Omental fat pad (tissue), 4 donors: ENCODE results near the gene KCTD17. TPM values are rescaled to one million over a fixed set of nuclear protein-coding genes. Genes with fewer than 3 reads are reported as not detected.

ENCODE experiments used
- ATAC-seq: fragments of 150-250 bp; one replicate; pipeline ENCODE4 v1.9.1; 2016; ENCODE audit warnings: mild to moderate bottlenecking, moderate library complexity; ENCODE audit not compliant: low FRiP score
- DNase-seq: peaks from one replicate; pipeline ENCODE4 v3.0.0-alpha.2; 2019; ENCODE audit warnings: low spot score
- CTCF ChIP-seq, 3 donors: fragments of 450-650 bp; IDR thresholded peaks; one replicate each; pipeline ENCODE4 v1.5.1; 2016 to 2017; ENCODE audit warnings: antibody characterized with exemption in 3 of 3, mild to moderate bottlenecking in 3 of 3, moderate library complexity in 2 of 3
- total RNA-seq, 4 donors: library from RNA; depleted of rRNA; stranded (reverse); fragments of >200 nt; gene quantifications; one replicate each; pipeline ENCODE4 v1.1.0, GENCODE V29; 2016

The KCTD17 gene
- total RNA-seq, 4 donors from 2014 or later, result 6.2 to 17.3 (median 8.3) TPM

DNA sequence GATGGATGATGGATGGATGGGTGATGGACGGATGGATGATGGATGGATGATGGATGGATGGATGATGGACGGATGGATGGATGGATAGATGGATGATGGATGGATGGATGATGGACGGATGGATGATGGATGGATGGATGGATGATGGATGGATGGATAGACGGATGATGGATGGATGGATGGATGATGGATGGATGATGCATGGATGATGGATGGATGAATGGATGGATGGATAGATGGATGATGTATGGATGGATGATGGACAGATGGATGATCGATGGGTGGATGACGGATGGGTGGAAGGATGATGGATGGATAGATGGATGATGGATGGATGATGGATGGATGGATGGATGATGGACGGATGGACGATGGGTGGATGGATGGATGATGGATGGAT, 21.1 kb downstream of the KCTD17 start:
- ATAC-seq (no peak), DNase-seq (no peak)
- TF ChIP-seq CTCF (IDR thresholded peaks at IDR 0.05), result no peak

GRCh38 chr22:37074537-37074936, 23.0 kb downstream of the KCTD17 start:
- no peak for TF ChIP-seq CTCF (IDR thresholded peaks at IDR 0.05)
- DNase-seq (no peak), ATAC-seq (no peak)

DNA sequence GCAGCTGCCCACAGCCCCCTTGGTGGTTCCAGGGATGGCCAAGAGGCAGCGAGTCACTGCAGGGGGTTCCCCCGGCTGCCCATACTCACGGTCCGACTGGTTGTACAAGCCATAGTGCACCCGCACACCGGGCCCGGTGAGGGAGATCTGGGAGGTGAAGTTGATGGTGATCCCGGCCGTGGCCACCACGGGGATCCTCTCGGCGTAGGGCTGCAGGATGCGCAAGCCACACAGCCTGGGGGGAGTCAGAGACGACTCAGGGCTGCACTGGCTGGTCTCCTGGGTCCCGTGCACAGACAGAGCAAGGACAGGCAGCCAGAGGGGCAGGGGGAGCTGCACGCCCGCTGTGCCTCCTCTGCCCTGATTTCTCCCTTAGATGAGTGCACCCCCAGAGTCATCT, 23.5 kb downstream of the KCTD17 start:
- no peak for DNase-seq
- no peak for TF ChIP-seq CTCF (IDR thresholded peaks at IDR 0.05)
- no peak for ATAC-seq

DNA sequence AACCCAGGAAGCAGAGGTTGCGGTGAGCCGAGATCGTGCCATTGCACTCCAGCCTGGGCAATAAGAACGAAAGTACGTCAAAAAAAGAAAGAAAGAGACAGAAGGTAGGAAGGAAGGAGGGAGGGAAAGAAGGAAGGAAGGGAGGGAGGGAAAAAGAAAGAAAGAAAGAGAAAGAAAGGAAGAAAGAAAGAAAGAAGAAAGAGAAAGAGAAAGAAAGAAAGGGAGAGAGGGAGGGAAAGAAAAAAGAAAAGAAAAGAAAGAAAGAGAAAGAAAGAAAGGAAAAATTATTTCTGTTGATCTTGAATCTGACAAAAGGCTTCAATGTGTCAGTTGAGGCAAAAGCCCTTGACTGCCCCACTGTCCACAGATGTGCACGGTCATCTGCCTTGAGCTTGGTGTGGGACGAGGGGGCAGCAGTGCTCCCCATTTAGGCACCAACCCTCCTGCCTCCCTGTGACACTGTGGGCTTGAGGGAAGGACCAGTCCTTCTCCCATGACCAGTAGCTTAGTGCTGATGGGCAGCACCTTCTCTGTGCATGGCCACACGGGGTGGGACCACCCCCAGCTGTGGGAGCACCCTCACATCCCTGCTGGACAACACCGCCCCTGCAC, 24.4 kb downstream of the KCTD17 start:
- no peak for TF ChIP-seq CTCF (IDR thresholded peaks at IDR 0.05)
- DNase-seq (no peak), ATAC-seq (no peak)

GRCh38 chr22:37077802-37078448, 26.4 kb downstream of the KCTD17 start:
- ATAC-seq (no peak), DNase-seq (peak; percentile 54)
- peak in 1 of 3 donors; percentile 56 for TF ChIP-seq CTCF (IDR thresholded peaks at IDR 0.05)

- ATAC-seq (no peak), DNase-seq (no peak)
- no peak for TF ChIP-seq CTCF (IDR thresholded peaks at IDR 0.05)
These were observed 27.6 kb downstream of the KCTD17 start for GRCh38 chr22:37079158-37079557.

GRCh38 chr22:37079668-37080171, 28.2 kb downstream of the KCTD17 start:
- ATAC-seq (no peak), DNase-seq (no peak)

More at GRCh38 chr22:37079668-37080171, 28.2 kb downstream of the KCTD17 start:
- no peak for TF ChIP-seq CTCF (IDR thresholded peaks at IDR 0.05)
